HUDEP-2 (cell line): ENCODE data around the gene ARMH3.

Experiments used
- DNase-seq, 76 experiments: peaks; one replicate each; lab custom pipeline; 2025; ENCODE audit not compliant: unreplicated experiment in 76 of 76; lab: John Stamatoyannopoulos, UW

Gene ARMH3

GRCh38 chr10:101941871-101942270 lies 114.1 kb downstream of the ARMH3 start:
- no peak for DNase-seq

DNA sequence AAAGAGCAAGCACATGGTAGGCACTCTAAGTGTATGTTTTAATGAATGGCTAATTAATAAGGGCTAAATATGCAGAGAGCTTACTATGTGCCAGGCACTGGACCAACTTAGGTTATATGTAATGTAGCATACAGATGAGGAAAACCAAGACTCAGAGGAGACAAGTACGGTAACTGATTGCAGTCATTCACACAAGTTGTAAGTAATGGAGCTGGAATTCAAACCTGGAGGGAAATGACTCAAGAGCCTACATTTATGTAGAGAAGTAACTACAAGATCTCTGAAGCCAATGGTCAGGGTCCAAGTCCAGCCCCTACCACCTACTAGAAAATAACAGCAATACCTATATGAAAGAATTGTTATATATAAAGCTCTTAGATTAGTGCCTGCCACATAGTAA lies 115.1 kb downstream of the ARMH3 start:
- no peak for DNase-seq

DNA sequence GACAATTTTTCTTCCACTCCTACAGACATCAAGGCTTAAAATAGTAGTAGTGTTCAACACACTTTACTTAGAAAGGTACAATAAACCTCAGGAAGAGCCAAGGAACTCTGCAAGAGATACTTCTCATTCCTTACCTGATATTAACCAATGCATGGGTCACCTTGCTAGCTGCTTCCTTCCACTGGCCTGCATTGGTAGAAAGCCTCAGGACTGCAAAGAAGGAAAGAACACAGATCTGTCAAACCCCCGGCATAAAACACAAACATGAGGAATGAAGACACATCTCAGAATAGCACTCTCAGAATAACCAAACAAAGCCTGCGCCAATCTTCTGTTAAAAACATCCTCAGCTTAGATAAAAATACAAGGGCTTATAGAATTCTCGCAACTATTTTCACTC lies 116.2 kb downstream of the ARMH3 start:
- no peak for DNase-seq

DNA sequence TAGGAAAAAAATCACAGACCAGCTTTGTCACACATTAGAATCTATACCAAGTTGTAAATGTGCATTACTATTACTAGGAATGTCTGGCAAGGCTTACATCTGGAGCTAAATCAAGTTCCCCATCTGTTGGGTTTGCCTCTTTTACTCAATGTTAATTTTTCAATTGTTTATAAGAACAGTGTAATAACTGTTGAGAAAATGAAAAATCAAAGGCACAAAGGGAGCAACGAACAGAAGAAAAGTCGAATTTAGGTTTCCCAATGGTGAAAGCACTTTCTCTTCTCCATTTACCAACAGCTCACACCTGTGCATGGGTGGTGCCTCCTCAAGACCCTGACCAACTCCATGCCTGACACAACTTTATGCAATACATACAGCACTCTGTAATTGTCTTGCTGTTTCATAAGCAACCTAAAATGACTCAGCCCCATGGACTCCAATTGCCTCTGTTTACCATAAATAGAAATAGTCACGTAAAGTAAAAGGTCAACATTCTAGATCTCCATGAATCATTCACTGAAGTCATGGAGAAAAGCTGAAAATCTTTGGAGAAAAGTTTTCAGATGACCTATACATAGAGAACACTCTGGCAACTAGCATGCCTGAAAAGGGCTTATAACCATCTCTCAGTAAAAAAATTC lies 116.8 kb downstream of the ARMH3 start:
- no peak for DNase-seq

GRCh38 chr10:101938305-101939007 lies 117.5 kb downstream of the ARMH3 start:
- no peak for DNase-seq

DNA sequence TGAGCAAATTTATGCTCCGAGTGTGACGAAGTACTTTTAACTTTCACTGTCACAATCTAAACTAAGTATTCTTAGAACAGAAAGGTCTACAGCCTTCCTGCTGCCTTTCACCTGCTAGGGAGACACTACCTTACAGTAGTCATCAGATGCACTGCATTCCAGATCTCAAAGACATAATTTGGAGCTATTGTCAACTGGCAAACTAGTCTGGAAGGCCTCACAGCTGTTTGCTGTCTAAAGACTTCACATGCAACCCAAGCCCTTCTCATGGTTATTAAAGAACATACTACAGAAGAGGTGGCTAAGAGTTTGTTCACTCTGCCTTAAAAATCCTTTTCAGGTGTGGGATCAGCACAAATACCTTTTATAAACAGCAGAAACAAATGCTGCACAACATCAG lies 120.5 kb downstream of the ARMH3 start:
- no peak for DNase-seq

DNA sequence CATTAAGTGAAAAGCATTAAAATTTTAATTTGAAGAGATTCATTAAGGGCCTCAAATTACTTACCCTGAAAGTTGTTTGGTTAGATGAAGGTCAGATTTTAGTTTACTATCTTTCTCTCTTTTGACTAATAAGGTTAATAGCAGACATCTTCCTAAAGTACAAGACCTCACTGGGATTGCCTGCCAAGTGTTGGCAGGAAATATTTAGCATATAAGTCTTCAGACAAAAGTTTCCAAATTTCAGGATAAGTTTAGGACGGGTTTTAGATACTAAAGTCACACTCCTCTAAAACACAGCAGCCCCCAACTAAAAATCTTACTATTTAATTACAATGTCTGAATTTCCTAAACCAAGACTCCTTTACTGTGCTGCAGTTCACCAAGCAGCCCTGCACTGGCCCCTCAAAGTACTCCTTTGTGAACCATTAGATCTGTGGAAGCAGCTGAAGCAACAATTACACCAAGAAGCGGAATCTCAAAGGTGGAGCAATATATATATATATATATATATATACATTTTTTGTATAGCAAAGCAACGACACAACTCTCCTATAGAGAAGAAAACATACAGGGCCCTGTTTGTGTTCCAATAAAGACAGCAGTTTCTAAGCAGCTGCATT lies 121.2 kb downstream of the ARMH3 start:
- DNase-seq, result no peak

DNA sequence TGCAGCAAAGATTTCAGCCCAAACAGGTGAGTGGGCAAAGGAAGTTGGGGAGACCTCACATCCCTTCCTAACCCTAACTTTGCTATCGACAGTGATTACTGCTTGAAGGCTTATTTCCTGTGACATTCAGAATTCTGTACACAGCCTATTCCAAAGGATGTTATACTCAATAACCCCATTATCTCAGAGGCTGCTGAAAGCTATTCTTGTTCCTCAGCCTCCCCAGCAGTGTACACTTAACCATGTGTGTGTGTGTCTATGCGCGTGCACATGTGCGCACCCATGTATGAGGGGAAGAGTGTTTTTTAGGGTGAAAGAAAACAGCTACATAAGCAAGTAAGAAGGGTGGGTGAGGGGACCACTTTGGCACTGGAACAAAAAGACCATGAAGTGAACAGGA lies 122.0 kb downstream of the ARMH3 start:
- no peak for DNase-seq

GRCh38 chr10:101932183-101932582 lies 123.8 kb downstream of the ARMH3 start:
- DNase-seq, result no peak

DNA sequence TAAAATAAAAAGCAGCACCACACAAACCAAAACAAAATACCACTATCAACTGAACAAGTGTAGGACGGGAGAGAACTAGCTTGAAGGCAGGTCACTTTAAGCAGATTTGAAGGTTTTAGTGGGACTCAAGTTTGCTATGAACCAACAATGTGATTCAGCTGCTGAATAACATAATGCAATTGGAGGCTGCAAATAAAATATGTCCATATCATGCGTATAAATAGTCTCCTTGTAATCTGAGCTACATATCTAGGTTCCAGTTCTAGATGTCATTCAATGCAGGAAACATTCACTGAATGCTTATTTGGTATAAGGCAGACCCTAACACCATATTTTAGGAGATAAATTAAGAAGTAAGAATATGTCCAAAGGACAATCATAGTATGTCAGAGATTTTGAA lies 130.9 kb downstream of the ARMH3 start:
- DNase-seq, result no peak

DNA sequence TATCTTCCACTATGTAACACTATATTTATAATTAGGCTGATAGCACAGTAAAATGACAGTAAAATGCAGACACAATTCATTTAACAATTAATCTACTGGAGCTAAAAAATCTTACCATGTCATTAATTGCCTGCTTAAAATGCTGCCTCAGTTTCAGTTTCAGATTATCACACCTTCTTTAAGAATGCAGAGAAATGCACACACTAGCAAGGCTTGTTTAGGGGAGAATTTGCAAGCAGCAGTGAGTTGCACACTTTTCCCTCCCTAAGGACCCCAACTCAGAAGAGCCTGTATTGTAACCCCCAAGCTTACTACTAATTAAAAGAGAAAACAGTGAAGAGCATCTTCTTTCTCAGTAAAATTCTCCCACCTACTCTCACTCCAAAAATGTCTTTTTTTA lies 132.7 kb downstream of the ARMH3 start:
- DNase-seq, result no peak

GRCh38 chr10:101922846-101923245 lies 133.1 kb downstream of the ARMH3 start:
- DNase-seq, result no peak

- no peak for DNase-seq
These were observed 135.4 kb downstream of the ARMH3 start for GRCh38 chr10:101920546-101920945.

- DNase-seq, result no peak
These were observed 136.8 kb downstream of the ARMH3 start for GRCh38 chr10:101919026-101919770.

DNA sequence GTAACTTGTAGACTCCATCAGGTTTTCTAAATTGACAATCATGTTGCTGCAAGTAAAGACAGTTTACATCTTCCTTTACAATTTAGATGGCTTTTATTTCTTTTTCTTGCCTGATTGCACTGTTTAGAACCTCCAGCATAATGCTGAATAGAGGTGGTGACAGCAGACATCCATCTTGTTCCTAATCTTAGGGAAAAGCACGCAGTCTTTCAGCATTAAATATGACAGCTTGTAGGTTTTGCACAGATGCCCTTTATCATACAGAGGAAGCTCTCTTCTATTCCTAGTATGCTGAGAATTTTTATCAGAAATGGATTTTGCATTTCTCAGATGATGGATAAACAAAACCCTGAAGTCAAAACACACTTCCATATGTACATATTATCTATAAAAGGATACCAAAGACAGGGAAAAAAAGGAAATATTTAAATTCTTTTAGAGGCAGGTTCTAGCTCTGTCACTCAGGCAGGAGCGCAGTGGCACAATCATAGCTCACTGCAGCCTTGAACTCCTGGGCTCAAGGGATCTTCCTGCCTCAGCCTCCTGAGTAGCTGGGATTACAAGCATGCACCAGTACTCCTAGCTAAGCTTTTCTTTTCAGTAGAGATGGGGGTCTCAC lies 143.3 kb downstream of the ARMH3 start:
- DNase-seq, result no peak

DNA sequence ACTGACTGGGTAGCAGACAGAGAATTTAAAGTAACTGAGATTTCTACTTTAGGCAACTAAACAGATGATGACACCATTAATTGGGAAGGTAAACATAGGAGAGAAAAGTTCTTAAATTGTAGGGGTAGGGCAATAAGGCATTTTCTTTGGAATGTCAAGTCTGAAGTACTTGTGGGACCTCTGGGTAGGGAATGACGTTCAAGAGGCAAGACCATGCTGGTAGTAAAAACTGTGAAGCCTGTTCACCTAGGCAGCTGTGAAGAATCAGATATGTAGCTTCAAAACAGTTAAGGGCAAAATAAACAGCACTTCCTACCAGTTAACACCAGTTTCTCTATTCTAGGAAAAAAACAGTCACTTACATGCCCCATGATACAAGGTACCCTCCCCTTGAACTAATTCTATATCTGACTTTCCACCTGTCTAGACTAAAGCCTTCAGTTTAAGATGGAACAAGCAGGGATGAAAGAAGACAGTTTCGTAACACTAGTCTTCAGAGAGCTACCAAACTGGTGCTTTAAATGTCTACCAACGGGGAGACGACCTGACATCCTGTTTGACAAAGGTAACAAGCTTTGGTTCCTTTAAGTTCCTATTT lies 149.3 kb downstream of the ARMH3 start:
- DNase-seq, result no peak

GRCh38 chr10:101905251-101905650 lies 150.7 kb downstream of the ARMH3 start:
- DNase-seq, result no peak

- no peak for DNase-seq
These were observed 152.0 kb downstream of the ARMH3 start for GRCh38 chr10:101903827-101904550.

DNA sequence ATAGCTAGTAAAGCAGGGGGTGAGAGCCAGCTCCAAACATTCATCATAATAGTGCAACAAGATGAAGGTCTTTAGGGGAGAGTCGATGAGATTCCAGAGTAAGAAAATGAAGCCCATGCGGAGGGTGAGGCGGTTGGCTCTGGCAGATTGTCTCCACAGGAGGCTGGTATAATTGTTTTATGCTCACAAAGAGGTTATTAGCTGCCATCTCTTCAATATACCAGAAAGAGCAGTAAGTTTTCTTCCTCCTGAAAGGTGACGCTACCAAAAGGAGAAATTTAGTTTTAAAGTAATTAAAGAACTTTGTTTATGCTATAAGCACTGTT lies 153.2 kb downstream of the ARMH3 start:
- DNase-seq, result no peak
